ENCODE data around the gene SPRR4. TPM values are rescaled to one million over a fixed set of nuclear protein-coding genes. Genes with fewer than 3 reads are reported as not detected.

SPRR4 gene
- polyA plus RNA-seq, 1 of the 3 experiments (the other 2 are of a cell fraction), result not detected

GRCh38 chr1:152946651-152947256 is 23.7 kb upstream of the SPRR4 start, which contains the start of gene SPRR5:
SPRR5 (plus strand) TSS chr1:152947206; CDS start chr1:152948555, 1,349 bp downstream.
- Histone ChIP-seq H3K27me3 (ENCODE audit: insufficient read depth) (peaks cover 49% of the 10 kb centered on the region), H3K4me1 (ENCODE audit: control insufficient read depth in 1 of 2, insufficient read depth in 2 of 2, low read depth in 1 of 2, low read length in 1 of 2) (no peaks in the 10 kb centered on the region), H2AFZ (ENCODE audit: low read depth) (no peak within 1 kb of the TSS), H3F3A (replicated peaks; ENCODE audit: insufficient read depth) (no peaks in the 10 kb centered on the region), H4K20me1 (ENCODE audit: insufficient read depth) (no peaks in the 10 kb centered on the region), H3K9me3 (no peaks in the 10 kb centered on the region), H3K9ac (no peak within 1 kb of the TSS), H3K9me2 (no peaks in the 10 kb centered on the region), H3K4me3 (ENCODE audit: low read depth in 2 of 2, low read length in 1 of 2) (no peak within 1 kb of the TSS), H3K79me2 (ENCODE audit: insufficient read depth) (no peaks in the 10 kb centered on the region), H3K4me2 (no peak within 1 kb of the TSS), H3K27ac (ENCODE audit: low read depth in 2 of 2, low read length in 1 of 2) (no peak within 1 kb of the TSS), H3K36me3 (replicated peaks in 1 of 2; ENCODE audit: control insufficient read depth in 1 of 2, insufficient read depth in 2 of 2, low read length in 1 of 2) (no peaks in the 10 kb centered on the region)
- no peak for DNase-seq
- ChIA-PET CTCF (no interaction called here), POLR2A (no interaction called here)
- WGBS (ENCODE audit: low lambda C conversion rate), result 3% methylated on average over 4 of the region's 4 CpGs
- TF ChIP-seq ELF1 (IDR thresholded peaks at IDR 0.05) (no peak), MEF2A (IDR thresholded peaks at IDR 0.05; ENCODE audit: borderline replicate concordance, low read depth) (no peak), POLR2AphosphoS5 (IDR thresholded peaks at IDR 0.05; ENCODE audit: low read depth, low read length) (no peak), NFIC (IDR thresholded peaks at IDR 0.05; ENCODE audit: borderline replicate concordance) (no peak), NRF1 (IDR thresholded peaks at IDR 0.05; ENCODE audit: low read depth, low read length) (no peak), EP300 (IDR thresholded peaks at IDR 0.05; ENCODE audit: borderline replicate concordance in 1 of 2, low read depth in 1 of 2, low read length in 1 of 2) (no peak), YY1 (IDR thresholded peaks at IDR 0.05; ENCODE audit: low read depth) (no peak), USF2 (IDR thresholded peaks at IDR 0.05; ENCODE audit: borderline replicate concordance, low read depth, low read length) (no peak), FOXJ3 (CRISPR knock-in tag; IDR thresholded peaks at IDR 0.05) (no peak), SMC3 (IDR thresholded peaks at IDR 0.05; ENCODE audit: low read depth, low read length) (no peak), IRF3 (IDR thresholded peaks at IDR 0.05; ENCODE audit: low read depth, low read length) (no peak)

GRCh38 chr1:152951711-152952110 is 18.7 kb upstream of the SPRR4 start:
- no peaks in the 10 kb centered on the region for H3K9me3 ChIP-seq
- H4K20me1 ChIP-seq (ENCODE audit: insufficient read depth), result no peaks in the 10 kb centered on the region
- 4% methylated on average over 5 of the region's 5 CpGs for WGBS (ENCODE audit: low lambda C conversion rate)
- ChIA-PET POLR2A (no interaction called here), CTCF (no interaction called here)
- DNase-seq, result no peak
- no peak overlapping the region for H3K9ac ChIP-seq
- TF ChIP-seq YY1 (IDR thresholded peaks at IDR 0.05; ENCODE audit: low read depth), result no peak
- no peak for TF ChIP-seq FOSL2 (IDR thresholded peaks at IDR 0.05; ENCODE audit: borderline replicate concordance, low read depth)
- no peak for TF ChIP-seq IRF3 (IDR thresholded peaks at IDR 0.05; ENCODE audit: low read depth, low read length)
- no peak for TF ChIP-seq NFIC (IDR thresholded peaks at IDR 0.05; ENCODE audit: borderline replicate concordance)
- no peak for TF ChIP-seq TCF12 (IDR thresholded peaks at IDR 0.05)
- no peak for TF ChIP-seq NRF1 (IDR thresholded peaks at IDR 0.05; ENCODE audit: low read depth, low read length)
- no peak for TF ChIP-seq CTCF (IDR thresholded peaks at IDR 0.05)
- no peak for TF ChIP-seq RCOR1 (IDR thresholded peaks at IDR 0.05; ENCODE audit: low read length)
- TF ChIP-seq FOXJ3 (CRISPR knock-in tag; IDR thresholded peaks at IDR 0.05), result no peak
- no peak for TF ChIP-seq SMC3 (IDR thresholded peaks at IDR 0.05; ENCODE audit: low read depth, low read length)
- no peaks in the 10 kb centered on the region for H3K9me2 ChIP-seq
- H3K27ac ChIP-seq (ENCODE audit: low read depth in 2 of 2, low read length in 1 of 2), result no peak overlapping the region
- H3K36me3 ChIP-seq (replicated peaks in 1 of 2; ENCODE audit: control insufficient read depth in 1 of 2, insufficient read depth in 2 of 2, low read length in 1 of 2), result no peaks in the 10 kb centered on the region
- no peaks in the 10 kb centered on the region for H3K4me1 ChIP-seq (ENCODE audit: control insufficient read depth in 1 of 2, insufficient read depth in 2 of 2, low read depth in 1 of 2, low read length in 1 of 2)
- H3K4me3 ChIP-seq (ENCODE audit: low read depth in 2 of 2, low read length in 1 of 2), result no peak overlapping the region
- no peaks in the 10 kb centered on the region for H3F3A ChIP-seq (replicated peaks; ENCODE audit: insufficient read depth)
- H3K4me2 ChIP-seq, result no peak overlapping the region
- H3K27me3 ChIP-seq (ENCODE audit: insufficient read depth), result peaks cover 44% of the 10 kb centered on the region; the same call in 1 of the 2 replicates
- H3K79me2 ChIP-seq (ENCODE audit: insufficient read depth), result no peaks in the 10 kb centered on the region
- no peak overlapping the region for H2AFZ ChIP-seq (ENCODE audit: low read depth)

All from SK-N-SH (cell line).